Measurements from ENCODE around the gene PBX4.
"Not testable (repeated sequence)": the region's sequence is repeated elsewhere in the genome, so short reads cannot be mapped to it uniquely, and the experiment has no call there.

The PBX4 gene, protein sequence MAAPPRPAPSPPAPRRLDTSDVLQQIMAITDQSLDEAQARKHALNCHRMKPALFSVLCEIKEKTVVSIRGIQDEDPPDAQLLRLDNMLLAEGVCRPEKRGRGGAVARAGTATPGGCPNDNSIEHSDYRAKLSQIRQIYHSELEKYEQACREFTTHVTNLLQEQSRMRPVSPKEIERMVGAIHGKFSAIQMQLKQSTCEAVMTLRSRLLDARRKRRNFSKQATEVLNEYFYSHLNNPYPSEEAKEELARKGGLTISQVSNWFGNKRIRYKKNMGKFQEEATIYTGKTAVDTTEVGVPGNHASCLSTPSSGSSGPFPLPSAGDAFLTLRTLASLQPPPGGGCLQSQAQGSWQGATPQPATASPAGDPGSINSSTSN

DNA sequence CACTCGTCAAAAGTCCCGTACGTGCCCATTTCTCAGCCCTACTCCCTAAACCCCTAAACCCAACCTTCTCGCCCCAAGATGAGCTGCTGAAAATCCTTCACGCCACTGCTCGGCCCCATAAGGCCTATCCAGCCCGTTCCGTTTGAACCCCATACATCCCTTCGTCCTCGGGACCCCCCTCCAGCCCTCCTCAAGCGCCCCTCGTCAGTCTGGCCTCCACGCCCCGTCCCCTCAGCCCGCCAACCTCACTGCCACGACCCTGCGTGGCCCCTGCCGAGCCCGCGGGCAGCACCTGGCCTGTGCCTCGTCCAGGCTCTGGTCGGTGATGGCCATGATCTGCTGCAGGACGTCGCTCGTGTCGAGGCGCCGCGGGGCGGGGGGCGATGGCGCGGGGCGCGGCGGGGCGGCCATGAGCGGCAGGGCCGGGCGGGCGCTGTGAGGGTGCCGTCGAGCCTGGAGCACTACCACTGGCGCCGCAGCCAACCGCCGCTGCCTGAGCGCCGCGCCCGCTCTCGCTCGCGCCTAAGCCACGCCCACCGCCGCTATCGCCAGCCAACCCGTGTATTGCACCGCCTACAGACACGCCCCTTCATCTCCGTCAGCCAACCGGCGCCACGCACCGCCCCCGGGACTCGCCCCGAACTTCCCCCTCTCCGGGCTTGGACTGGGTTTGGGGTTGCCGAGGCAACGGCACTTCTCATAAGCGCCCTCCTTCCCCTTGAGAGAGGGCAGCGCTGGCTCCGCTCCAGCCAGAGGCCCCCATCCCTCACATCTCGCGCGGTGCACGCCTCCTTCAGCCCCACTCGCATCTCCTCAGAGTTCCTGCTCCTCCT, at the start of gene PBX4:
PBX4 (minus strand) TSS at position 469 of the 833 bp plus-strand sequence; CDS start at position 411, 58 bp downstream.
- DNase-seq, result peak; percentile 81 to 93

DNA sequence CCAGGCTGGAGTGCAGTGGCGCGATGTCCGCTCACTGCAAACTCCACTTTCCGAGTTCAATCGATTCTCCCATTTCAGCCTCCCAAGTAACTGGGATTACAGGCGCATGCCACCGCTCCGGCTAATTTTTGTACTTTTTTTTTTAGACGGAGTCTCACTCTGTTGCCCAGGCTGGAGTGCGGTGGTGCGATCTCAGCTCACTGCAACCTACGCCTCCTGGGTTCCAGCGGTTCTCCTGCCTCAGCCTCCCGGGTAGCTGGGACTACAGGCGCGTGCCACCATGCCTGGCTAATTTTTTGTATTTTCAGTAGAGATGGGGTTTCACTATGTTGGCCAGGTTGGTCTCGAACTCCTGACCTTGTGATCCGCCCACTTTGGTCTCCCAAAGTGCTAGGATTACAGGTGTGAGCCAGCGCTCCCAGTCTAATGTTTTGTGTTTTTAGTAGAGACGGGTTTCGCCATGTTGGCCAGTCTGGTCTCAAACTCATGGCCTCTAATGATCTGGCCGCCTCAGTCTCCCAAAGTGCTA, 47.0 kb upstream of the PBX4 start:
- DNase-seq, result not testable (repeated sequence)

DNA sequence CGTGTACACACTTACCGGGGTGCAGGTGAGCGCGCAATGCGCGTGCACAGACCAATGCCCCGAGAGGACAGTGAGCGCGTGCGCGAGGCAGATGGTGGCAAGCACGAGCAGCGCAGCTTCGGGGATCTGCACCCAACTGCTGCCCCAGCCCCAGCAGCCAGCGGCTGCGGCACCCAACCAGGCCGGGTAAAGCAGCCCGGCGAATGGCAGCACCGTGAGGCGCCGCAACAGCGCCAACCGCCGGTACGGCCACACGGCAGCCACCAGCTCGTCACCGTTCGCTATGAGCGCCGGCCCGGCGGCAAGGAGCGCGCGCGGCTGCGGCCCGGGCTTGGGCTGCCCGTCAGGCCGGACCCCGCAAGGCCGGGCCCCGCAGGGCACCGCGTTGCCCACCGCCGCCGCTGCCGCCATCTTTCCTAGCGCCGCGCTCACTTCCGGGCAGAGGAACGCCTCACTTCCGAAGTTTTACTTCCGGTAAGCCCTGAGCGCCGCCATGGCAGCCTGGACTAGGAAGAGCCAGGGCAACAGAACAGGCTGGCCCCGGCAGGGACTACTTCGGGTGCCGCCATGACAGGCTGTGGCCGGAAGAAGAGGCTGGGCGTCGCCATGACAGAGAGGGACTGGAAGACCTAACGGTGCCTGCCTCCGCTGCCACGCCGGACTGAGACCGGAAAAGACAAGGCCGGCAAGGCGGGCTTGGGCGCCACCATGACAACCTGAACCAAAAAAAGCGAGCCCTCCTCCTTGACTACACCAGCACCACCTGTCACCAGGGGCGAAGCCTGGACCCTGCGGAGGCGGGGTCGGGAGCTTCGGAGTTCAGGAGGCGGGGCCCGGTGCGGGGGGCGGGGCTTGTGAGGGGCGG, 45.0 kb upstream of the PBX4 start, which contains the start of gene ATP13A1:
ATP13A1 (minus strand) TSS at position 421 of the 865 bp plus-strand sequence; CDS start at position 411, 10 bp downstream.
- DNase-seq, result peak; percentile 82 to 93

DNA sequence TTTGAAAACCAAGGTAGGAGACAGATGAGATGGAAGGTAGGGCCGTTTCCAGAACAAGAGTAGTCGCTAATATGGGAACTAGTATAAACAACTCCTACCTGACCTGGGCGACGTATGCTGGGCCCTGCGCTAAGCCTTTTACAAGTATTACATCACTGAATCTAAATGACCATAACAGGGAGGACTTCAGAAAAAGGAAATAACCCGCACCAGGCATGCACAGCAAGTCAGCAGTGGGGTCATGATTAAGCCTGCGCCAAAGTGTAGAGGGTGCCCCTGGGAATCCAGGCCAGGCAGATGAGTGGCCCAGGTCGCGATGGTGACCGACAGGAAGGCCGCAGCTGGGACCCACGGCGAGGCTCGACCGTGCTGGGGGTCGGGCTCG, 44.4 kb upstream of the PBX4 start:
- DNase-seq, result peak in 1 of 2 experiments; percentile 21

DNA sequence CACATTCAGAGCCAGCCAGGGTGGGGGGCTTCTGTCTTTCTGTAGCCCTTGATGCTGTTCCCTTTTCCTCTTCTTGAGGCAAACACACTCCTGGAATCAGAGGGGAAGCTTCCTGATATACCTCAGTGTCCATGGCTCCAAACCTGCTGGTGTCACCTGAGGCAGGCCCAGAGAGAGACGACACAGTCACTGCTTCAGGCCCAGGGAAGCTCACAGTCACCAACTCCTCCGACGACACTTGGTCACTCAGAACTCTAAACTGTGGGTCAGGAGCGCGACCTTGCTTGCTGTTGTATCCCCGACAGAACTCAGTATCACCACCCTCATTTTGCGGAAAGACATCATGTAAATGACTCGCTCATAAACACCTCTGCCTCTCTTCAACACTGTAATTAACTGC, 43.9 kb upstream of the PBX4 start:
- no peak for DNase-seq

DNA sequence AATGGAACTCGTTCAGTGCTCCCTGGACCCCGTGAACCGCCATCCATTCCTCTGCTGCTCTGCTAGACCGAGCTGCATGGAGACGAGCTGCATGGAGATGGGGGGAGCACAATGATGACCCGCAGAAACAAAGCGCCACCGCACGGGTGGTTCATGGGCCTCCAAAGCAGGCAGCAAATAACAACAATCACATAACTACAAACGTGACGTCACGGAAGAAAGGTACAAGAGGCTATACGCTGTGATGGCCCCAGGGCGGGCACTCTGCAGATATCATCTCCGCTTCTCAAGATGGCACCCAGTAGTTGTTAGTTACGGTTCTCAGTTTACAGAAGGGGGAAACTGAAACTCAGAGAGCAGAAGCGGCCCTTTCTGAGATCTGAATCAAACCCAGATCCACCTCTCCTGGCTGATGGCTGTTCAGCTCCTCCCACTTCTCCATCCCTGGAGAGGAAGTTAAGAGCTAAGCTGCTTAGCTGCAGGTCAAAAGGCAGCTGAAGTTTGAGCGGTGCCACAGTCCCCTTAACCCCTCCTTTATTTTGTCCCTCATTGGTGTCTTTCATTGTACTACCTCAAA, 43.3 kb upstream of the PBX4 start:
- DNase-seq, result no peak

DNA sequence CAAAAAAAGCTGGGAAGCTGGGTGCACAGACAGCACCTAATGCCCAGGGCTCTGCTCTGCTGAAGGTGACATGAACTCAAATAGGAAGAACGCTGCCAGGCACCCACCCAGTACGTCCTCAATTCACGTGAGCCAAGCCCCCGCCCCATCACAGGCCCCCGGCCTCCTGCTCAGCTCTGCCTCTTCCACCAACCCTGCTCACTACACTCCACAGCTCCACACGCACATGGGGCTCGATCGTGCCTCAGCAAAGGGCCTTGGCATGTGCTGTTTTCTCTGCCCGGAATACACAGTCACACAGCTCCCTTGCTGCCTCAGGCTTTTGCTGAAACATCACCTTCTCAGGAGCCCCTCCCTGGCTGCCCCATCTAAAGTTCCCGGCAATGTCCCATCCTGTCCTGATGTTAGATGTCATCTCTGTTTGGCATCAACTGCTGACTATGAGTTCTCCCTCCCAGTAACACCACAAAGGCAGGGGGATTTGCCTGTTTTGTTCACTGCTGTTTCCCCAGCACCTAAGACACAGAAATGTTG, 42.7 kb upstream of the PBX4 start:
- no peak for DNase-seq

DNA sequence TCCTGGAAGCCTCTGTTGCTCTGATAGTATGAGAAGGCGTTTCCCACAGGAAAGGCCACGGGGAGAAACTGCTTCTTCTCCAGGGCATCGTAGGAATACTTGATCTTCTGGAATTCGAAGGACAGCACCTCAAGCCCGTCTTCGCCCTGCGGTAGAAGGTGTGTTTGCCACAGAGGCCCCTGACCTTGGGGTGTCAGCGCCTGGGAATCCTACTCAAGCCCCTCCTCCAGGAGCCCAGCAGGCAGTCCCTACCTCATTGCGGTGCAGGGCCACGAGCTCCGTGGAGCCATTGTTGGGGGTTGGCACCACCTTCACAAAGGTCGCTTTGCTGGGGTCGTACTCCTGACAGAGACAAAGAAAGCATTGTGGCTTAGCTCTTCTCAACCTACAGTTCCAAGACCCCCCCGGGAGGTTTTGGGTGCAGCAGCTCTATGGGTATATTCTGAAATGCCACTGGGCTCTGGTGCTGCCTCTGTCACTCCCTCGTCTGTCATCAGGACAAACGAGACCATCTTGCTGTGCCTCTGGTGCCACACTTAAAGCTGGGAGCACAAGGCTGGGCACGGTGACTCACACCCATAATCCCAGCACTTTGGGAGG, 41.3 kb upstream of the PBX4 start:
- DNase-seq, result no peak

DNA sequence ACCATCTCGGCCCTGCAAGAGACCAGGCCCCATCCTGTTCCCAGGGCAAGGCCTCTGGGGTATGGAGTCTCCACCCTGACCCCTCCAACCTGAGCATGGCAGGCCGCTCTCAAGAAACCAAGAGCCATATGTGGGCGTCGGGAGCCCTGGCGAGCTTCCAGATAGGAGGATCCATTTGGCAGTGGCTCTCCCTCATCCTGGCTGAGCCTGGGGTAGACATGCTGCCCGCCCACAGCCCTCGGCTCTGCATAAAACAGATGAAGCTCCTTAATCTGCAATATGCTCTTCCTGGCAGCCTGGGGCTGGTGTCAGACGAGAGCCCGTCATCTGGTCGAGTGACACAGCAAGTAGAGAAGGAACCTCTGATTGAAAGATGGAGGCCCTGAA, 38.9 kb upstream of the PBX4 start:
- no peak for DNase-seq

DNA sequence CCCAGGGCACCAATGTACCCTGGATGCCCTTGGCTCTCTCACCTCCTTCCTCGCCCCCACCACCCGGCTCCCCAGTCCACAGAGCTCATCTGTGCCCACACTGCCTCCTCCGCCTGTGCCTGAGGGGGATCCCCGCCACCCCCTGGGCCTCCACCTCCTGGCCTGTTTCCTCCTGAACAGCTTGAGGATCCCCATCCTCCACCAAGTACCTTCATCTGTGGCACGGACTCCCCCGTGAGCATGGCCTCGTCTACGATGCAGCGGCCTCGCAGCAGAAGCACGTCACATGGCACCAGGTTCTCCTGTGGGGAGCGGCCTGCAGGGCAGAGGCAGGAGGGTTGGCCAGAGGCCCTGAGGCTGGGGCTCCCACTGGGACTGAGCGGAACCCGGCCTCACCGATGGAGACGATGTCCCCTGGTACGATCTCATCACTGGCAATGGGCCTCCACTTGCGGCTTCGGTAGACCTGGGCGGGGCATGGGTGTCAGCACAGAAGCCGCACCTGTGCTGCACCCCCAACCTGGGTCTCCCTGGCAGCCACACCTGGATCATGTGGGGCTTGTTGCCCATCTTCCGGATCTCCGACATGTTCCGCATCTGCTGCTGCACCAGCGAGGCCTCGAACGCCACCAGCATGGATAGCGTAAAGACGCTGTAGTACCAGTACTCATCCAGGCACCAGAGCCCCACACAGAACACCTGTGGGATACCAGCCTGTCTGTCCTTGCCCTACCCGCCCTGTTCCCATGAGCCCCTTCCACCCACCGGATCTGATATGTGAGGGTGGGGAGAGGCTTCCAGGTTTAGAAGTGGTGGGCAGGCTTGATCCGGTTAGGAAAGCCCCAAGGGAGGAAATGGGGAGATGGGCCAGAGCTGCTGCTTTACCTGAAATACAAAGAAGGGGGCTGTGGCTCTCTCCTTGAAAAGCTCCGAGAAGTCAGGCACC, 38.2 kb upstream of the PBX4 start:
- no peak for DNase-seq

DNA sequence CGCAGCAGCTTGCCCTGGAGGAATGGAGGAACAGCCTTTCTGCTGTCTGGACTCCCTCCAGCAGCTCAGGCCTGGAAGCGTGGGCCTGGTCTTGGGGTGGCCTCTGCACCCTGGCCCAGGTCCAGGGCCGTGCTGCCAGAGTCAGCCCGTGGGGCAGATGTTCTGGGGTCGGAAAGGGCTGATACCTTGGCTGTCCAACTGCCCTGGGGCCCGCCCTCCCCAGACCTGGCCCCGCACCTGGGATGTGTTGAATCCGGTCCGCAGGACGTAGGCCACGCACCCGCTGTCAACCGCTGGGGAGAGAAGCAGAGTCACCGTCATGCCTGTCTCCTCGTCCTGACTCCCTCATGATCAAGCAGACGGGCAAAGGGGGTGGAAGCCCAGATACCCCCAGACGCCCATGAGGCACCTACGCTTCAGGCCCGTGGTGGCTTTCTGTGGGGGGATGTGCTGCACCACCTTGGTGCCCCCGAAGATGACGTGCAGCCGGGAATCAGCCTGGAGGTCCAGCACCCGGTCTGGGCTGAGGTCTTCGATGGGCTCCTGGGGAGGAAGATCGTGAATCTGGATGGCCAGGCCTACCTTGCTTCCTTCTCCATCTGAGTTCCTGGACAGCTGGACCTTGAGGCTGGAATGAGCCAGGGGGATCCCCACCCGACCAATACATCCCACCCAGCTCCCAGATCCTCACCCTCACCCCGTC, 37.3 kb upstream of the PBX4 start:
- no peak for DNase-seq

DNA sequence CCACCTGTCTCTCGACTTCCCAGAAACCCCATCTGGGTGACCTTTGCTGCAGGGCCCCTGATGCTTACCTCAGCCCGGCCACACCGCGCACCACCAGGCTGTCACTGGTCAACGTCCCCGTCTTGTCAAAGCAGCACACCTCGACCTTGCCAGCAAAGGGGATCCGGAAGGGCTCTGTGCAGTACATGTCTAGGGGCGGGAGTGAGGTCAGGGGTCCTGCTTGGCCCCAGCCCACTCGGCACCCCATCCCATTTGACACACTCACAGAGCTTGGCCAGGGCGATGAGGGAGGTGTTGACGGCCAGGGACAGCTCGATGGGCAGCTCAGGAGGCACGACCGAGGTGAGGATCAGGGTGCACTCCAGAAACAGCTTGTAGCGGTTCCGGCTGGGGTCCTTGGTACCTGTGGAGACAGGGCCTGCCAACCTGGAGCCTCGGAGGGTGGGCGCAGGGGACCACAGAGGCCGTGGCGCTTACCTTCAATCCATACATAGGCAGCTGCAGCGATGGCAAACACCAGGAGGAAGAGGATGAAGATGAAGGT, 36.6 kb upstream of the PBX4 start:
- DNase-seq, result no peak

DNA sequence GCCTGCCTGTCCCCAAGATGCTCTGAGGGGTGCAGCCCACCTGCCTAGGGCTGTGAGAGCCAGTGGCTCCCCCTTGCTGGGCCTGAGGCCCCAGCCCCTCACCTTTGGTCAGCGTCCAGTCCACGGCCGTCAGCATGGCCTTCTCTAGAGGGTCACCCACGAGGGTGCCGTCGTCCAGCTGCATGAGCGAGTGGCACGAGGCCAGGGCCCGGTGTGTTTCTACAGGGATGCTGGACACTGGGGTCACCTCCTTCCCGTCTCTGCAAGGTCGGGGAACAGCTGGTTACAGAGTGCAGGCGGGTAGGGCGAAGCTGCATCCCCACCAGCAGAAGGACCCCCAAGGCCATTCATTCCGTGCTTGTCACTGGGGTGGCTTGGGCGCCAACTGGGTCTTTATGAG, 36.0 kb upstream of the PBX4 start:
- no peak for DNase-seq

DNA sequence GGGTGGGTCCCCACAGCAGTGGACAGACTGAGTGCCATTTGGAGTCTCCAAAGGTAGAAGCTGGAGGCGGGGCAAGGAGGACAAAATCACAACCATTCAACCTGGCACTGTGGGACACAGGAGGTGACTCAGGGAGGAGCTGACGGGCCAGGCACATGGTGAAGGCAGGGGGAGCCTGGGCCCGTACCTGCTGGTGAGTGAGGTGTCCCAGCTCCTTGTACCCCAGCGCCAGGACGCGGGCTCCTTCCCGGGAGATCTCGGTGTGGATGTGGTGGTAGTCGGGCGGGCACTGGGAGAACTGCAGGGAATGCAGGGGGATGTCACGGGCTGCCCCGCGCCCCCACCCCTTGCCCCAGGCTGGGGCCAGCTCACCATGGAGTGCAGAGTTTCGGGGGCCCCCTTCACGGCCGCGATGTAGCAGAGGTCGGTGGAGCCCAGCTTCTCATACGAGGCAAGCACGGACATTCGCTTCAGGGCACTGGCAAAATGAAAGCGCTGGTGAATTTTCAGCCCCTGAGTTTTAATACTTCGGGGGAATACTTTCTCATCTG, 35.2 kb upstream of the PBX4 start:
- no peak for DNase-seq

DNA sequence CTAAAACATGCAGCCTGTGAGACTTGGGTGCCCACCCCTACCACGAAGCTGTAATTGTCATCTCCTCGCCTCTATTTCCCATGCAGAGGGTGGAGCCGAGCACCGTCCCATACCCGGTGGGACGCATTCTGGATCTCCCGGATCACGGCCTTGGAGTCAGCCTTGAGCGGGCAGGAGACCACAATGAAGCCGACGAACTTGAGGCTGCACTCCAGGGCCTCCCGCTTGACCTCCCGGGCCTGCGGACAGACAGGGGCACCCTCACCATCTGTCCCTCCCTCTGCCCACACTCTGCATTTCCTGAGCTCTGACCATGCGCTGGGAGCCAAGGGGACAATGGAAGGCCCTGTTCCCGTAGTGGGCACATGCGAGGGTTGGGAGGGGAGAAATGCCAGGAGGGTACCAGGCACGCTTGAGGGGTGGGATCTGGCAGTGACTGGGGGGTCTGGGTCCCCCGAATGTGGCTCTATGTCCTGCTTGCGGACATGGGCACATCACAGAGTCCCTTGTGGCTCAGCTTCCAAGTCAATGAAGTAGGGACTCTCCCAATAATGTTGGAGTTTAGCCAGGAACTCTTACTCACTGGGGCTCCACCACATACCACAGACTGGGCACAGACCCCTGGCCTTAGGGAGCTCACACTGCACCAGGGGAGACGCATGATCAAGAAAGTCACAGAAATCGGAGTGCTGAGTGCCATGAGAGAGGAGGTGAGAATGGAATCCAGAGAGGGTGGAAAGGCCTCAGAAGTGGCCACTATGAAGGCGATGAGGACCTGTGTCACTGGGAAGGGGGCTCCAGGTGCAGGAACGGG, 34.2 kb upstream of the PBX4 start:
- no peak for DNase-seq

DNA sequence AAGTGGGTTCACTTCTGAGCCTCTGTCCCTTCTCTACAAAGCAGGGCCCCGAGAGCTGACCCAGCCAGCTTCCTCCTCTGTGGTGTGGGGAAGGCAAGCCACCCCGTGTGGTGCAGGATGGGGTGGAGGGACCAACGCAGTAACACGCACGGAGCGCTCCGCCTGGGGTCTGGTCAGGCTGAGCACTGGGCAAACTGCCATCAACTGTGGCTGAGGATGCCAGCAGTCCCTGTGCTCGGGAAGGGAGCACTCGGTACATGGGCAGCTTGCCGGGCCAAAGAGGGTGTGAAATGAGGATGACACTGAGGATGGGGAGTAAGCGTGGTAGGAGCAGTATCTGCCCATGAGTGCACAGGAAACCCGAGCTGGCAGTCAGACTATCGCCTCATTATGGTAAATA, 32.6 kb upstream of the PBX4 start:
- no peak for DNase-seq

DNA sequence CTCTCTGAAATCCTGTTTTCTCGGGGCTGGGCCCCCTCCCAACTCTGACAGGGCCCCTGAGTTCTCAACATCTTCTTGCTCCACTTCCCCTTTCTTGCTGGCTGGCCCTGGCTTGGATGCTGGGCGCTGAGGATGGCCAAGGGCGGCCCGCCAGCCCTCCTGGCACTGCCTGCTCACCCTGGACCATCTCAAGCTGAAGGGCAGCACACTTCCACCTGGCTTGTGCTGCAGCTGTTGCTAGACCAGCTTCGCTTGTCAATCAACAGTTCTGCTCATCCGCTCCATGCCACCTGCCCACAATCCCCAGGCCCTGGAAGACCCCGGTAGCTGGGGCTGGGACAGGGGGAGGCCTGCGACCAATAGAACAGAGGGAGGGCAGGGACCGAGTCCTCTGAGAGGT, 31.8 kb upstream of the PBX4 start:
- no peak for DNase-seq

DNA sequence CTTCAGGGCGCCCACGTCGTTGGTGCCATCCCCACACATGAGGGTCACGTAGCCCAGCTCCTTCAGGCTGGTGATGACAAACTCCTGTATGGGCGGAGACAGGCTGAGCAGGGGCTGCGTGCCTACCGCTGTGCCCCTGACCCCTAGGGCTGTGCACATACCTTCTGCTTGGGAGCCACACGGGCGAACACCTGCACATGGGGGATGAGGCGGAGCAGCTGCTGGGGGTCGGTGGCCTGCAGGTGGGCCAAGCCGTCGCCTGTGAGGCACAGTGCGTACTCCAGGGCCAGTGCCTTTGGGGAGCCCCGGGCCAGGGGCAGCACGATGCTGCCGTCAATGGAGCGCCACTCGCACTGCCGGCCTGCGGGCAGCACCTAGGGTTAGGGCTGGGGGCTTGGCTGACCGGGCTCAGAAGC, 31.1 kb upstream of the PBX4 start:
- DNase-seq, result no peak

Measured in SW 1271 (cell line).